HG03045 (cell line): ENCODE measurements around the gene SLC9A4.
A peak's percentile ranks its signal among the peaks of the same experiment; 100 is the strongest.

ENCODE experiments used
- ATAC-seq: cut with Tn5 transposase; IDR thresholded peaks from one replicate; pipeline ENCODE4 v1.9.1; 2021; ENCODE audit warnings: mild to moderate bottlenecking, moderate library complexity; ENCODE audit not compliant: unreplicated experiment

Gene SLC9A4

DNA sequence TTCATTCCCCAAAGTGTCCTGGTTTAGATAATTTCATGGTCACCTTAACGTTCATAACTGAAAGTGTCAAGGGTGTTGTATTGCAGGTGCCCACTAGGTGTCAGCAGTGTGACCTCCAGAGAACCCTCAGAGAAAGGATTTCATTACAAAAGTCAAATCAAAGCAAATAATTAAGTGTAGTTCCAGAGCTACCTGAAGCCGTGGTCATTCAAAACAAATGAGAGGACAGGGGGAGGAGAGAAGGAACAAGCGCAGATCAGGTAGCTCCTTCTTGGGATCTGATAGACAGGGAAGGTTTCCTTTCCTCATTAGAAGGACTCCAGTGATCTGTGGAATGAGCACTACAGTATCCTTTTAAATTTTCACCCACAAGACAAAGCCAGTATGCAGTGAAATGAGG lies at the start of gene SLC9A4:
SLC9A4 (plus strand) TSS at position 207 of the 400 bp plus-strand sequence. CDS start 534 bp downstream, outside the sequence.
- ATAC-seq = no peak

DNA sequence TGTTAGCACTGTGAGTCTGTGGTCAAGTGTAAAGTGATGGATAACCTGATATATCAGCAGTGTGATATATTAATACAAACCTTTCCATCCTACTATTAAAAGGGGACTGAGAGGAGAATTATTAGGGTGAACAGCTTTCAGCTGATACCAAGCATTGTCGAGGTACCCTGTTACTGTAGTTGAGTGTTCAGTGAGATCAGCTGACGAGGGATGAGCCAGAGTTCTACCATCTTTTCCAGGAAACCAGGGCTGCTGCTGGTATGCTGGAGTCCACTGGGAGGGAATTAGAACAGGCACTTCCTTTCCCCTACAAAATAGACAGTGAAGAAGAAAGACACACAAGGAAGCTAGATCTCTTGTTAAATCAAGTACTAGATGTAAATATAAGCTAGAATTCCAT lies 49.7 kb upstream of the SLC9A4 start:
- ATAC-seq = no peak

GRCh38 chr2:102424754-102425153 lies 48.3 kb upstream of the SLC9A4 start:
- ATAC-seq = peak; percentile 81

DNA sequence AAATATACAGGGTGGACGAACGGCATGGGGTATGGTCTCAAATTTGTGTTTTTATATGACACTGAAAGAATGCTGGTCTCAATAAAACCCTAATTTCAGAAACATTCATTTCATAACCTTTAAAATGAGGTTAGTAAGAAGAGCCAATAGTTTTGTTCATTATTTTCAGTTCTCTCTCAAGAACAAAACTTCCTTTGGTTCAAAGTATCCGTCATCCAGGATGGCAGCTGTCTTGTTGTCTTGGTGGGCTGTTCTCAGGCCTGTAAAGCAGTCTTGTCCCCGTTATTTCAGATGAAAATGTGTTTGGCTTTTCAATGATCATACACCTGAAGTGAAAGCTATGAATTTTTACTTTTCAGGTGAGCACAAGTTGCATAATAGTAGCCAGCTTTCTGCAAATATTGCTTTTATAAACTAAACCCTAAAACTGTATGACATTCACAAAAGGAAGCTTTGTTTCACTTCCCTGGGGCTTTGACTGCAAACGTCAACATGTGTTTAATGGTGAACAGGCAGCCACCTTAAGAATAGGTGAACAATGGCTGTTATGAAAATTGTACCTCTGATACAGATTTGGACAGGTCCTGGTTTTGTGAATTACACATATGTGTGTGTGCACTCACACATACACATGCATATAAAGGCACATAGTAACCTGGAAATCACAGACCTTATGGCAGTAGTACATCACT lies 47.4 kb upstream of the SLC9A4 start:
- no peak for ATAC-seq

DNA sequence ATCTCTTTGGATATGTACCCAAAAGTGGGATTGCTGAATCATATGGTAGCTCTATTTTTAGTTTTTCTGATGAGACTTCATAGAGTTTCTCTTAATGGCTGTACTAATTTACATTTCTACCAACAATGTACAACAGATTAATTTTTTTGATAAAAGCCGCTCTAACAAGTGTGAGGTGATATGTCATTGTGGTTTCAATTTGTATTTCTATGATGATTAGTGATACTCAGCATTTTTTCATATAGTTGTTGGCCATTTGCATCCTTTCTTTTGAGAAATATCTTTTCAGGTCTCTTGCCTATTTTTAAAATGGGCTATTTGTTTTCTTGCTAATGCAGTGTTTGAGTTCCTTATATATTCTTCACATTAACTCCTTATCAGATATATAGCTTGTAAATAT lies 45.8 kb upstream of the SLC9A4 start:
- ATAC-seq = no peak

DNA sequence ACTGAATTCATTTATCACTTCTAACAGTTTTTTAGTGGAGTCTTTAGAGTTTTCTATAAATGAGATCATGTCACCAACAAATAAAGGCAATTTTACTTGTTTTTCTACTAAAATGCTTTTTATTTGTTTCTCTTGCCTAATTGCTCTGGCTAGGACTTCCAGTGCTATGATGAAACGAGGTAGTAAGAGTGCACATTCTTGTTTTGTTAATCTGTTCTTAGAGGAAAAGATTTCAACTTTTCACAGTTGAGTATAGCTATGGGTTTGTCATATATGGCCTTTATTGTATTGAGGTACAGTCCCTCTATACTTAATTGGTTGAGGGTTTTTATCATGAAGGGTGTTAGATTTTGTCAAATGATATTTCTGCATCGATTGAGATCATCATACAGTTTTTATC lies 44.5 kb upstream of the SLC9A4 start:
- no peak for ATAC-seq

DNA sequence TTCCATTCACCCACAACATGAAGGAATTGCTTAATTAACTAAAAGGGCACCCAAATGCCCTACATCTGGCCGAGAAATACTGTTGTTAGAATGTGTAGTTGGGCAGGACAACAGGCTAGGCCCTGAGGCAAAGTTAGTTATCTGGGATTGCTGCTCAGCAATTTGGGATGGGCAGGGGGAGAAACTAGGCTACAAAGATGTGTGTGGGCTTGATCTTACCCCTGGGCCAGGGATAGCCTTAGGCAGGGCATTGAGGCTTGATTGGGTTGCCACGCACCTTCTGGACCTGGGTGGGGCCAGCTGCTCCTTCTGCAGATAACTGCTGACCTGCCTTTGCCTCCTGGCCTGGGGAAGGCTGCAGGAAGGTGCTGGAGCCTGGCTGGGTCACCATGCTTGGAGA lies 40.6 kb upstream of the SLC9A4 start:
- ATAC-seq = no peak

DNA sequence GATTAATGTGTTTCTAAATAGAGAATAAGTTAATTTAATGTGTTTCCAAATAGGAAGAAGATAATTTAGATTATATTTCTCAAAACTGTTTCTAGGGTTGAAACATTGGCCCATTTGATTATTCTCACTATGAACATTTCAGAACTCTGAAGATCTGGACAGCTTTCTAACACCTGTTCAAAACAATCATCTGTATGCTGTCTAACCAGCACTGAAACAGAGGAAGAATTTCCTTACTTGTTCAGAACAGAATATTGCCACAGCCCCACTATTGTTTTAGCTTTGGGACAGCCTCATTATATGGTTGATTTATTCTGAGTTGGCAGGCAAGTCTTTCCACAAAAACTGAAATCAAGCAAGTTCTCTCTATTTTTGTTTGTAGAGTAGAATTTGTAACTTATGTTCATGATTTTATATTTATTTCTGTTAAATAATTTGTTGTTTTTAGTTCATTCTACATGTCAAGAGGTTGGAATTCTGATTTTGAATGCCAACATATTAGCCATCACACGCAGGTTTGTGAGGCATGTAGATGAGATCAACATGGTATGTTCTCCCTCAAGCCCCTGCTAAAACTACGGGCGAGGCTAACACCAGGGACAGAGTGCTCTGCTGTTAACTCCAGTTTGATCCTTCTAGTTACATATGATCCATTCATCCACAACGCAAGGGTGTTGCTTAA lies 38.9 kb upstream of the SLC9A4 start:
- no peak for ATAC-seq

DNA sequence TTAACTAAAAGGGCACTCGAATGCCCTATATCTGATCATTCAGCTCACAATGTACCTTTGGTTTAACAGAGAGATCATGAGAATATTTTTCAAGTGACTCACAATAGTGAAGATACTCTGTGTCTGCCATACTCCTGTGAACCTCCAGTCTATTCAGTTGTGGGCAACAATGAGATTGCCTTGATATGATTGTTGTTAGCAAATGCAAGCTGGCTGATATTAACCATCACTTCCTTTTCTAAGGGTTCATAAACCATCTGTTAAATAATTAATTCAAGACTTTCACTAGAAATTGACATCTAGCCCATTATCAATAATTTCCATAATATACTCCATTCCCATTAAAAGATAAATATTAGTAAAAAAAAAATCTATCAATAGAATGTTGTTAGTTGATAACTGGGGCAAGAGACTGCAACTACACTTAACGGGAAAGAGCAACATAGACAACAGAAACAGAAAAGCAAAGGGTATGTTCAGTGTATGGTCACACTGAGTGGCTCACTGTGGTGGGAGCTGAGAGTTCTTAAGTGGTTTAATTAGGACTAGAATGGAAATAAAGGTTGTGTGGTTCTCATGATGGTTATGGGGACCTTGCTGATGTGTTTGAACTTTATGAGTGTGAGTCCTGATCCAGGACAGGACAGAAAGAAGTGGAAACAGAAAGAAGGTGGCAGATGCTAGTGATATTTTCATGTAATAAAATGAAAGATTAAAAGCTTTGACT lies 38.2 kb upstream of the SLC9A4 start:
- no peak for ATAC-seq

DNA sequence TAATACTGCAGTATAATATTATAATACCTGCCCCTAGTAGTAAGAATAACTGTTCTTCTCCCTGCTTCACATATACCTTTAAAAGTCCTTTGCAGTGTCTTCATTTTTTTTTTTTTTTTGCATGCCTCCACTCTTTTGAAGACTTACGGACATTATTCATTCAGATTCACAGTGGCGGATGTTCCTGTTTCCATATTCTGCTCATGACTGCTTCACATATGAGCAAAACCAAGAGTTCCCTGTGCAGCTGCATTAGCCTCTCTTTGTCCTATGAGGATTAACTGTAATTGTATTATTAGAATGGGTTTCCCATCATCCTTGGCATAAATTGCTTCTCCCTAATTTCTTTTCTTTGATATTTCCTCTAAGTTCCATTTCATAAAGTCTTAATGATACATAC lies 37.3 kb upstream of the SLC9A4 start:
- ATAC-seq = peak; percentile 47

- ATAC-seq = peak; percentile 37
Measured at GRCh38 chr2:102436323-102436722, 36.7 kb upstream of the SLC9A4 start.

DNA sequence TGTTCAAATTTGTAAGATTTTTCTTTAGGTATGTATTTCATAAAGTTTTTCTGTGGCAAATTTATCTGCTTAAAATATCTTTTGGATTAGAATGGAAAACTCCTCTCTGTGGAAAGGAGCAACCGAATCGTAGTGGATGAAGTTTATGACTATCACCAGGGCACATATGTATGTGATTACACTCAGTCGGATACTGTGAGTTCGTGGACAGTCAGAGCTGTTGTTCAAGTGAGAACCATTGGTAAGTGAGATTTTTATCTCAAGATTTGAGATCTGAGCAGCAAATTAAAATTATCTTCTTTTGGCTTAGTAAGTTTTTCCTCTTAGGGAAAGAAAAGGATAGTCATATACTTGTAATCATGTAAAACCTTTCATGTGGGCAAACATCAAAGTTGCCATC lies 35.9 kb upstream of the SLC9A4 start:
- no peak for ATAC-seq

- ATAC-seq = no peak
Measured at GRCh38 chr2:102438111-102438510, 34.9 kb upstream of the SLC9A4 start.

DNA sequence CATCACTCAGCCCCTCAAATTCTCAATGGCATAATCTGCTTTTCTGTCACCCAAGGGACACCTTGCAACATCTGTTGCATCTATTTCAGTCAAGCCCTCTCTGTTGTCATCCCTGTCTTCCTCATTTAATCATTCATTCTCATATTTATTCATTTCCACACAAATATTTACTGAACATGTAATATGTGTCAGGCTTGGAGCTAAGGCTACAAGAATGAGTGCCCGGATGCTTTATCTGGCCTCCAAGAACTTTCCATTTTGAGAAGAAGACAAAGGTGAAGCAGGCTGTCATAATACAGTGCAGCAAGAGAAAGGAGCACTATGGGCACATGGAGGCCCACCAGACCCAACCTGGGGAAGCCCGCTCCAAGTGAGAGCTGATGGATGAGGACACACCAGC lies 34.4 kb upstream of the SLC9A4 start:
- ATAC-seq = no peak

- ATAC-seq = no peak
Measured at GRCh38 chr2:102439065-102439695, 33.8 kb upstream of the SLC9A4 start.

GRCh38 chr2:102442967-102443828 lies 29.8 kb upstream of the SLC9A4 start:
- no peak for ATAC-seq

GRCh38 chr2:102444233-102444632 lies 28.8 kb upstream of the SLC9A4 start:
- ATAC-seq = no peak

DNA sequence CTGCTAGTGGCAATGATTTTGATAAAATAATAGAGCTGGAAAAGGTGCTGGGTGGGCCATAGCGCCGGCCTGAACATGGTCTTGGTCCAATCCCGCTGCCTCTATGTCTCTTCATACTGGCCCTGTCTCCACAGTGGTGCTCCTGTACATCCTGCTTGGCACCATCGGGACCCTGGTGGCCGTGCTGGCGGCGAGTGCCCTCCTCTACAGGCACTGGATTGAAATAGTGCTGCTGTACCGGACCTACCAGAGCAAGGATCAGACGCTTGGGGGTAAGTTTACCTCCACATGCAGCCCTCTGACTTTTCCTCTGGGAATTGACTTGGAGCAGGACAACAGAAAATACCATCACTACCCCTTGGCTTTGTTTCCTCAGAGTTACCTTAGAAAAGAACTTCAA lies 26.1 kb upstream of the SLC9A4 start:
- ATAC-seq = no peak

DNA sequence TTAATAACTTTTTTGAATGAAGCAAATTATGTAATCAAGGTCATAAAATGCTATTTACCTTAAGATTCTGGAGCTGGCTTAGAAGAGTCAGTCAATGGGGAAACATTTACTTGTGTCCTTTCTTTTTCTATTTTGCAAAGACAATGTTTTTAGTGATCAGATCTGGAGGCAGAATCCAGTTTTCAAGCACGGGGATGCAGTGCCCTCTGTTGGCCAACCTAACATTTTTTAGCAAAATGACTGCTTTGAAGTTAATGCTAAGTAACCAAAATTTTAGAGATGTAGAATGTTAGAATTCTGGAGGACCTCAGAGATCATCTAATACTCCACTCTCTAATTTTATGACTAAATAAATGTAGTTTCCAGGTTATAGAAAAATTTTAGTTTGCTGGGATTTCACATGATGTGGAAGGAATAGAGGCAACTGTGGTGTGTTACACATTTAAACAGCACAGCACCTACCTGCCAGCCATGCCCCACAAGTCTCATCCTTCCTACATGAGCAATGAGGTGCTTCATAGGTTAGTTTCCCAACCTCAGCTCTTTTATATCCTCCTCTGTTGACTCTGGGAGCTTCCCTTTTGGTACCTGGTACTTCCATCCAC lies 23.6 kb upstream of the SLC9A4 start:
- ATAC-seq = no peak

GRCh38 chr2:102451968-102452367 lies 21.1 kb upstream of the SLC9A4 start:
- ATAC-seq = no peak
